Fibroblast of lung (primary cell): ENCODE measurements around the gene DPYD.

ENCODE experiments used
- EZH2 ChIP-seq: IDR thresholded peaks from 2 replicates; pipeline ENCODE4 v1.5.1; 2012; ENCODE audit warnings: low read length, control low read depth, mild to moderate bottlenecking; ENCODE audit errors: missing control alignments
- TF ChIP-seq, protein P1 (sequence below), 2 donors: IDR thresholded peaks in 1 of 2; conservative IDR thresholded peaks in 1 of 2; 1 replicate in 1 of 2; 2 replicates in 1 of 2; pipeline ENCODE4 v1.5.1; 2011 to 2012; ENCODE audit warnings: low read length in 2 of 2, control low read depth in 1 of 2, inconsistent platforms in 1 of 2, low read depth in 1 of 2, mild to moderate bottlenecking in 1 of 2

DNA sequence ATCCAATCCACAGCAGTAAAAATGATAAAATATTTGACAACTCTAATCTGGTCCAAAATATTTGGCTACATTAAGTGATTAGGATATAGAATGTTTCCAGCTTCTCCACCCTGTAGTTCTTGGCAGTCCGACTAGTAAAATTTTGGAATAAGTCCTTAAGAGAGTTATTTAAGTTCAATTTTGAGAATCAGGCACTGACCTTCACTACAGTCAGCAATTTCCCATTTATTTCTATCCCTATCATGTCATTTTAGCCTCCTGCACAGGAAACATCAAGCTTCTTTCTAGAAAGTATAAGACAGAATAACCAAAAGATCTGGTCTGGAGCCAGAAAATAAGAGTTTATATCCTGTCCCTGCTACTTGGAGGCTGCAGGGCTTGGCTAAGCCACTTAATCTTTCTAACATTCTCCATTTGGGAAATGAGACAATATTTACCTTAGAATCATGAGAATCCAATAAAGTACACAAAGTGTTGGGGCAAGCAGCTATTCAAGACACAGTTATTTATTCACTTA is 162.2 kb downstream of the DPYD start:
- TF ChIP-seq, protein P1, sequence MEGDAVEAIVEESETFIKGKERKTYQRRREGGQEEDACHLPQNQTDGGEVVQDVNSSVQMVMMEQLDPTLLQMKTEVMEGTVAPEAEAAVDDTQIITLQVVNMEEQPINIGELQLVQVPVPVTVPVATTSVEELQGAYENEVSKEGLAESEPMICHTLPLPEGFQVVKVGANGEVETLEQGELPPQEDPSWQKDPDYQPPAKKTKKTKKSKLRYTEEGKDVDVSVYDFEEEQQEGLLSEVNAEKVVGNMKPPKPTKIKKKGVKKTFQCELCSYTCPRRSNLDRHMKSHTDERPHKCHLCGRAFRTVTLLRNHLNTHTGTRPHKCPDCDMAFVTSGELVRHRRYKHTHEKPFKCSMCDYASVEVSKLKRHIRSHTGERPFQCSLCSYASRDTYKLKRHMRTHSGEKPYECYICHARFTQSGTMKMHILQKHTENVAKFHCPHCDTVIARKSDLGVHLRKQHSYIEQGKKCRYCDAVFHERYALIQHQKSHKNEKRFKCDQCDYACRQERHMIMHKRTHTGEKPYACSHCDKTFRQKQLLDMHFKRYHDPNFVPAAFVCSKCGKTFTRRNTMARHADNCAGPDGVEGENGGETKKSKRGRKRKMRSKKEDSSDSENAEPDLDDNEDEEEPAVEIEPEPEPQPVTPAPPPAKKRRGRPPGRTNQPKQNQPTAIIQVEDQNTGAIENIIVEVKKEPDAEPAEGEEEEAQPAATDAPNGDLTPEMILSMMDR (conservative IDR thresholded peaks at IDR 0.05 in 1 of 2, IDR thresholded peaks at IDR 0.05 in 1 of 2; ENCODE audit: low read depth in 1 of 2, low read length in 2 of 2), result no peak
- TF ChIP-seq EZH2, result no peak
